Motor neuron (in vitro differentiated cells): Measurements from ENCODE around the gene ENPP3. TPM values are rescaled to one million over a fixed set of nuclear protein-coding genes. Genes with fewer than 3 reads are reported as not detected.

ENCODE experiments used
- ATAC-seq, 8 experiments: fragments of 200-7000 bp; cut with Tn5 transposase; replicated peaks in 6 of 8; 2 replicates each; pipeline ENCODE4 v1.8.0; 2021; ENCODE audit warnings: mild to moderate bottlenecking in 8 of 8, moderate library complexity in 8 of 8
- H3K27ac ChIP-seq, 2 donors: fragments of 250-450 bp; sonication (Bioruptor Pico); 2 replicates each; pipeline ENCODE4 v1.9.0; 2021; ENCODE audit warnings: antibody characterized with exemption in 2 of 2, mild to moderate bottlenecking in 2 of 2, moderate library complexity in 1 of 2
- H3K4me1 ChIP-seq, 2 donors: fragments of 250-450 bp; sonication (Bioruptor Pico); replicated peaks in 1 of 2; 2 replicates each; pipeline ENCODE4 v1.6.1; 2021; ENCODE audit warnings: antibody characterized with exemption in 2 of 2, mild to moderate bottlenecking in 2 of 2, moderate library complexity in 1 of 2
- H3K4me3 ChIP-seq, 5 donors: fragments of 250-450 bp; sonication (Bioruptor Pico); 2 replicates each; pipeline ENCODE4 v1.9.0; 2021; ENCODE audit warnings: antibody characterized with exemption in 5 of 5, mild to moderate bottlenecking in 5 of 5, moderate library complexity in 4 of 5
- WGBS, 10 experiments: fragments of 450-650 bp; shearing (Covaris generic); methylation state at CpG; one replicate each; pipeline ENCODE4 v1.0.0; 2022; 5-methylcytosine and 5-hydroxymethylcytosine counted together
- in situ Hi-C, 9 experiments: fragments of 400-800 bp; cut with MboI; loops; one replicate each; pipeline ENCODE4 v1.15.0; 2021; ENCODE audit warnings: low sequenced_read_pairs in 9 of 9, low pct_unique_long_range_greater_than_20kb in 2 of 9; ENCODE audit not compliant: unreplicated experiment in 9 of 9
- total RNA-seq, 8 experiments: library from RNA; unstranded; fragments of 300-600 nt; gene quantifications; 2 replicates each; pipeline versions ENCODE4 v1.2.3 to v1.2.4, GENCODE V29; 2022

Gene ENPP3
- total RNA-seq, 8 experiments from 2014 or later, result 0.14 to 0.78 (median 0.27) TPM; not detected in 3

GRCh38 chr6:131629651-131630050 is 7.5 kb upstream of the ENPP3 start:
- no peak for ATAC-seq
- H3K4me3 ChIP-seq, result no peak overlapping the region
- in situ Hi-C loops, result no loop called here
- peaks cover 0 to 7% of the 10 kb centered on the region in 2 donors for H3K4me1 ChIP-seq
- no peak overlapping the region for H3K27ac ChIP-seq
- WGBS, 10 experiments, result 37 to 100% (median 83%) methylated on average over 1 to 2 of the region's 2 CpGs; no CpG with 5 or more reads in 4 of the 10 experiments

- H3K27ac ChIP-seq, result no peak overlapping the region
- ATAC-seq, result no peak
- in situ Hi-C loops, result no loop called here
- 40 to 100% (median 73%) methylated on average over 1 to 3 of the region's 3 CpGs; no CpG with 5 or more reads in 2 of the 10 experiments for WGBS, 10 experiments
- H3K4me3 ChIP-seq, result no peak overlapping the region
- peaks cover 0 to 4% of the 10 kb centered on the region in 2 donors for H3K4me1 ChIP-seq
These were observed 5.3 kb upstream of the ENPP3 start for GRCh38 chr6:131631625-131632289.

DNA sequence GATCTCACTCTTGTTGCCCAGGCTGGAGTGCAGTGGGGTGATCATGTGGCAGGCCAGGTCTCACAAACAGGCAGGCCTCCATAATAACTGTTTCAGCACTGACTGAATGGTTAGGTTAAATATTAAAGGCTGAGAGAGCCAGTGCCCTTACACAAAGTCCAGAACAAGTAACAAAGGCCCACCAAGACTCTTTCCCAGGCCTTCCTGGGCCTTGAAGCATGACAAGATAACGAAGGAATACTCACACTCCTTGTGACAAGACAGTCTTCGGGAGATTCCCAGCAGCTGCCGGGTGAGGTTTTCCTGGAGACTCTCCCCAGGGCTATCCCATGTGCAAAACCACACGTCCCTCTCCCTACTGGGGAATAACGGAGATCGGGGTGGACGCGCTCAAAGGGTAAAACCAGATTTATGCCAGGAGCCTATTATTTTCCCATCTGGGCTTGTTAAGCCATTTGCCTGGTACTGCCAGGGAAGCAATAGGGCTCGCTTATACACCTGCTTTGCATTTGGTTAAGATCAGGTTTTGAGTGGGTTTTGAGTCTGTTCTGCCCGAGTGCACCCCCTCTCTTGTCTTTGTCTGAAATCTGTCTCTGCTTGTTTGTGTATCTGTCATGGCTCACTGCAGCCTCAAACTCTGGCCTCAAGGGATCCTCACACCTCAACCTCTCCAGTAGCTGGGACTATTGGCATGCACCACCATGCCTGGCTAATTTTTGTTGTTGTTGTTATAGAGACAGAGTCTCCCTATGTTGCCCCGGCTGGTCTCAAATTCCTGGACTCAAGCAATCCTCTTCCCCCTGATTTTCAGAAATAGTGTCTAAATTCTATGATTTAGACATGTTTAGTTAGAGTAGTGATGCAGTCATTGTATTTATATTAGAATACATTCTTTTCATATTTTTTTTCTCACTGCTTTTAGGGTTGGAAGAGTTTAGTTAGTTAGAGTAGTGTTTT is 1.4 kb upstream of the ENPP3 start:
- in situ Hi-C loops, result no loop called here
- ATAC-seq, result no peak
- H3K27ac ChIP-seq, result no peak overlapping the region
- WGBS, 10 experiments, result 42 to 91% (median 66%) methylated on average over 2 to 9 of the region's 11 CpGs; no CpG with 5 or more reads in 1 of the 10 experiments
- H3K4me1 ChIP-seq, result no peaks in the 10 kb centered on the region
- no peak overlapping the region for H3K4me3 ChIP-seq

DNA sequence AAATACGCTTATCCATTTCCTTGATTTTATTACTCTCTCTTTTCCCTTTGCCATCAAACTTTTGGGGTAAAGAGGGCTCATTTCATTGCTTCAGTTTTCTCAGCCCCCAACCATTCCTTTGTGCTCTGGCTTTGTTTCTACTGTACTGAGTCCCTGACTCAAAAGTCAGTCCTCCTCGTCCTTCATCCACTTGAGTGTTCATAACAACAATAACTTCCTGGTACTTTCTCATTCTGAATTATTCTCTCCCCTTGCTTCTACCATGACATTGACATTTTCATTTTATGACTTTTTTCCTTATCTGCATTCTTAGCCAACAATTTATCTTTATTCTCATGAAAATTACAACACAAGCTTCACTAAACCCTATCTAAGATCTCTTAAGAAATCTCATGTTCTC is 911 bp downstream of the ENPP3 start:
- in situ Hi-C loops, result no loop called here
- no peaks in the 10 kb centered on the region for H3K4me1 ChIP-seq
- 32 to 100% (median 78%) methylated on average over 1 to 2 of the region's 2 CpGs for WGBS, 10 experiments
- H3K27ac ChIP-seq, result no peak overlapping the region
- no peak for ATAC-seq
- no peak overlapping the region for H3K4me3 ChIP-seq

GRCh38 chr6:131640100-131640499 is 3.0 kb downstream of the ENPP3 start:
- Histone ChIP-seq H3K4me1 (no peaks in the 10 kb centered on the region), H3K4me3 (no peak overlapping the region), H3K27ac (no peak overlapping the region)
- no peak for ATAC-seq
- in situ Hi-C loops, result no loop called here
- WGBS, 10 experiments, result 4 to 80% (median 56%) methylated on average over 1 to 2 of the region's 2 CpGs; no CpG with 5 or more reads in 1 of the 10 experiments

DNA sequence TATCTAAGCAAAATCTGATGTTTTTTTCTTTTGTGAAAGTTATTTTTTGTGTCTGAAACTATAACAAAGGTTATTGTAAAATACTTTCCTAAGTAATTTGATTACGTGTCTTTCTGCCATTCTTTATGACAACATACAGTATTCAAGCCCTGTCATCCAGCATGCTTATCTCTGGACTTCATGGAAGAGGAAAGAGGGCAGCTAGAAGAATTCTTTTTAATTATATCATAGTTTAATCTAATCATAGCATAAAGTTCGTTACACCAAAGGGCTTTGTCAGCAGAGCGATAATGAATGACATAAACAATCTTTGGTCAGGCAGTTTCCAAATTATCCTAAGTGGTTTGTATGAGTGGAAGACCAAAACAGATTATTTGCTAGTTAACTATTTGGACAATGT is 3.5 kb downstream of the ENPP3 start:
- WGBS, 10 experiments, result 68 to 100% (median 88%) methylated on average over 3 of the region's 3 CpGs; no CpG with 5 or more reads in 1 of the 10 experiments
- Histone ChIP-seq H3K4me1 (no peaks in the 10 kb centered on the region), H3K4me3 (no peak overlapping the region), H3K27ac (no peak overlapping the region)
- in situ Hi-C loops, result no loop called here
- no peak for ATAC-seq

GRCh38 chr6:131641554-131641953 is 4.5 kb downstream of the ENPP3 start:
- no peak for ATAC-seq
- in situ Hi-C loops, result no loop called here
- no peak overlapping the region for H3K27ac ChIP-seq
- H3K4me1 ChIP-seq, result no peaks in the 10 kb centered on the region
- H3K4me3 ChIP-seq, result no peak overlapping the region
- 80 to 100% (median 100%) methylated on average over 1 of the region's 1 CpG; no CpG with 5 or more reads in 3 of the 10 experiments for WGBS, 10 experiments

DNA sequence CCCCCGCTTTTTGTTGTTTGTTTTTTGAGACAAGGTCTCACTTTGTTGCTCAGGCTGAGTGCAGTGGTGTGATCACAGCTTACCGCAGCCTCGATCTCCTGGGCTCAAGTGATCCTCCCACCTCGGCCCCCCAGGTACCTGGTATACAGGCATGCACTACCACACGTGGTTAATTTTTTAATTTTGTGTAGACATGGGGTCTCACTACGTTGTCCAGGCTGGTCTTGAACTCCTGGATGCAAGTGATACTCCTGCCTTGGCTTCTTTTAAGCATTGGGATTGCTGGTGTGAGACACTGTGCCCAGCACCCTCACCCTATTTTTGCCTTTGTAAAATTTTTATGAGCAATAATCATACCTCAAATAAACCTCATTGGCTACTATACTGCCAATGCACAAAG is 5.5 kb downstream of the ENPP3 start:
- 36 to 100% (median 72%) methylated on average over 1 to 6 of the region's 6 CpGs; no CpG with 5 or more reads in 1 of the 10 experiments for WGBS, 10 experiments
- no peak overlapping the region for H3K27ac ChIP-seq
- no peak overlapping the region for H3K4me3 ChIP-seq
- no peaks in the 10 kb centered on the region for H3K4me1 ChIP-seq
- in situ Hi-C loops, result no loop called here
- ATAC-seq, result no peak

GRCh38 chr6:131642987-131643611 is 6.0 kb downstream of the ENPP3 start:
- peak in 5 of 8 experiments; percentile 53 to 96 (median 92) for ATAC-seq
- no peak overlapping the region for H3K27ac ChIP-seq
- no peaks in the 10 kb centered on the region for H3K4me1 ChIP-seq
- whole genome bisulfite sequencing, 10 experiments, result 0 to 69% (median 53%) methylated on average over 1 to 3 of the region's 3 CpGs; no CpG with 5 or more reads in 2 of the 10 experiments
- in situ Hi-C loops, result no loop called here
- no peak overlapping the region for H3K4me3 ChIP-seq

DNA sequence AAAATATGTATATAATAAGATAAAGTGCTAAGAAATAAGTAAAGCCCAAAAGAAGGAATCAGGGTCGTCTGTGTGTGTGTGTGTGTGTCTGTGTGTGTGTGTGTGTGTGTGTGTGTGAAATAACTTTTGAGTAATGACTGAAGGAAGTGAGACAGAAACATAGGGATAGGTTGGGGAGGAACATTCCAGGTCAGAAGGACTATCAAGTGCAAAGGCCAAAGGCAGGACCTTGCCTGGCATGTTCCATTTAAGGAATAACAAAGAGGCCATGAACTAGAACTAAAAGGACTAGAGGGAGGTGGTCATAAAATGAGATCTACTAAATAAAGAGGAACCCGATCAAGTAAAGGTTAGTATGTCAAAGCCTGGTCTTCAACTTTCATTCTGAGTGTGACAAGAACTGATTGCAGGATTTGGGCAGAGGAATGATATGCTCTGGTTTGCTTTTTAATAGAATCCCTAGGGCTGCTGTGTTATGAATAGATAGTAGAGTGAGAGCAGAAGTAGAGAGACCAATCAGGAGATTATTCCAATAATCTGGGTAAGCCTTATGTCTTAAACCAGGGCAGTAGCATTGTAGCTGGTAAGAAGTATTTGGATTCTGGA is 6.9 kb downstream of the ENPP3 start:
- 42 to 90% (median 57%) methylated on average over 1 to 2 of the region's 2 CpGs; no CpG with 5 or more reads in 1 of the 10 experiments for WGBS, 10 experiments

DNA sequence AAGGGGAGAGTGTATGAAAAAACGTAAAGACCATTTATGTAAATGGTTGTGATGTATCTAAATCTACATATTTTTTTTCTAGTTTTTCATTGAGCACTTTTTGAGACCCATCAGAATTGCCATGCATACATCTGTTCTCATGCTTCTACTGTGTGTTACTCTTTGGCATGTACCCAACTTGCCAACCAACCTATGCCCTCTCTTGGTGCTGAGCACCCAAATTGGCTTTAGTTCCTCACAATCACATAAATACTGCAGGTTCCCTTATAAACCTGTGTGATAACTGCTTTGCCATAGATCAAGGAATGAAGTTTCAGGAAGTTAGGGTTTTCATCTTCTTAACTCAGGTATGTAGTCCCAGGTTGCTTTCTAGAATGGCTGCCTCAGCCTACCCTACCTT is 7.8 kb downstream of the ENPP3 start:
- in situ Hi-C loops, result no loop called here
- H3K27ac ChIP-seq, result no peak overlapping the region
- WGBS, 10 experiments, result 17 to 100% (median 75%) methylated on average over 1 of the region's 1 CpG; no CpG with 5 or more reads in 1 of the 10 experiments
- no peak overlapping the region for H3K4me3 ChIP-seq
- ATAC-seq, result no peak
- no peaks in the 10 kb centered on the region for H3K4me1 ChIP-seq

More for the DNA sequence above, 6.9 kb downstream of the ENPP3 start:
- H3K4me3 ChIP-seq, result no peak overlapping the region
- no peak for ATAC-seq
- H3K27ac ChIP-seq, result no peak overlapping the region
- no peaks in the 10 kb centered on the region for H3K4me1 ChIP-seq
- in situ Hi-C loops, result no loop called here

DNA sequence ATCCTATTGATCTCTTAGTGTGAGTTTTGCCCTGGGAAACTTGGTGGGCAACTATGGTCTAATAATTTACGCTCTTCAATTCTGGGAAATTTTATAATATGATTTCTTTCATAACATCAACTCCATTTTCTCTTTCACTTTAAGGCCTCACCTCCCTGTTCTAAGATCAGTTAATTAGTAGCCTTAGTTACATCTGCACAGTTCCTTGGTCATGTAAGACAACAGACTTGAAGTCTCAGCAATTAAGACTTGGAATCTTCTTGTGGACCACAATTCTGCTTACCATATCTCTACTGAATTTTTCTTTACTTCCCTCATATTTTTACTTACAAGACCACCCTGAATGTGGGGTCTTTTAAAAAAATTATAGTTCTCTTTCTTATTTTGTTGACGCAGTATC is 8.7 kb downstream of the ENPP3 start:
- Histone ChIP-seq H3K4me3 (no peak overlapping the region), H3K4me1 (no peaks in the 10 kb centered on the region), H3K27ac (no peak overlapping the region)
- 67 to 100% (median 86%) methylated on average over 1 to 2 of the region's 2 CpGs; no CpG with 5 or more reads in 1 of the 10 experiments for WGBS, 10 experiments
- no peak for ATAC-seq
- in situ Hi-C loops, result no loop called here
